SK-MEL-5 (cell line): Measurements from ENCODE around the gene ZFR2. TPM values are rescaled to one million over a fixed set of nuclear protein-coding genes. Genes with fewer than 3 reads are reported as not detected.

ENCODE experiments used
- DNase-seq: peaks from one replicate; pipeline ENCODE4 v3.0.0-alpha.2; 2016; ENCODE audit warnings: low read depth, low spot score
- in situ Hi-C: cut with HindIII; loops from 2 replicates; pipeline ENCODE4 v1.10.0; 2016; ENCODE audit warnings: low sequenced_read_pairs, high pct_unique_total_duplicates, low pct_unique_long_range_greater_than_20kb
- total RNA-seq: library from RNA; depleted of rRNA; stranded (reverse); fragments of >200 nt; shearing (Covaris generic); gene quantifications from 2 replicates; pipeline ENCODE4 v1.2.3, GENCODE V29; 2014

Gene ZFR2
- total RNA-seq, 1 experiment from 2014 or later, result 0.18 TPM

GRCh38 chr19:3785938-3786824 is 82.7 kb downstream of the ZFR2 start, which contains the start of gene MATK:
Gene MATK, minus strand, starts transcription at chr19:3786381. Its CDS starts 1,246 bp downstream, at chr19:3785135.
- in situ Hi-C loops, result no loop called here

GRCh38 chr19:3785451-3785937 is 83.3 kb downstream of the ZFR2 start:
- DNase-seq, result no peak
- in situ Hi-C loops, result no loop called here

More at GRCh38 chr19:3785938-3786824, 82.7 kb downstream of the ZFR2 start, which contains the start of gene MATK:
- DNase-seq, result no peak

GRCh38 chr19:3784607-3785450 is 84.0 kb downstream of the ZFR2 start:
- in situ Hi-C loops, result no loop called here
- DNase-seq, result peak; percentile 57

GRCh38 chr19:3783660-3784584 is 84.9 kb downstream of the ZFR2 start:
- in situ Hi-C loops, result no loop called here
- DNase-seq, result no peak

GRCh38 chr19:3782903-3783302 is 85.9 kb downstream of the ZFR2 start:
- no peak for DNase-seq
- in situ Hi-C loops, result no loop called here

GRCh38 chr19:3782330-3782729 is 86.5 kb downstream of the ZFR2 start:
- no peak for DNase-seq
- in situ Hi-C loops, result no loop called here

GRCh38 chr19:3781603-3782002 is 87.2 kb downstream of the ZFR2 start:
- in situ Hi-C loops, result no loop called here
- DNase-seq, result no peak

- DNase-seq, result no peak
- in situ Hi-C loops, result no loop called here
These were observed 88.0 kb downstream of the ZFR2 start for GRCh38 chr19:3780786-3781304.

GRCh38 chr19:3778899-3779723 is 89.7 kb downstream of the ZFR2 start:
- in situ Hi-C loops, result no loop called here
- no peak for DNase-seq

- in situ Hi-C loops, result no loop called here
- no peak for DNase-seq
These were observed 90.6 kb downstream of the ZFR2 start for GRCh38 chr19:3778104-3778867.

GRCh38 chr19:3776479-3777040 is 92.3 kb downstream of the ZFR2 start:
- in situ Hi-C loops, result no loop called here
- DNase-seq, result no peak

GRCh38 chr19:3775831-3776230 is 93.0 kb downstream of the ZFR2 start:
- in situ Hi-C loops, result no loop called here
- DNase-seq, result no peak

- in situ Hi-C loops, result no loop called here
These were observed 93.5 kb downstream of the ZFR2 start for GRCh38 chr19:3775374-3775711.

GRCh38 chr19:3774621-3775373 is 94.0 kb downstream of the ZFR2 start:
- no peak for DNase-seq
- in situ Hi-C loops, result no loop called here

More at GRCh38 chr19:3775374-3775711, 93.5 kb downstream of the ZFR2 start:
- DNase-seq, result no peak
